ENCODE measurements around the gene CLDN1.

DNA sequence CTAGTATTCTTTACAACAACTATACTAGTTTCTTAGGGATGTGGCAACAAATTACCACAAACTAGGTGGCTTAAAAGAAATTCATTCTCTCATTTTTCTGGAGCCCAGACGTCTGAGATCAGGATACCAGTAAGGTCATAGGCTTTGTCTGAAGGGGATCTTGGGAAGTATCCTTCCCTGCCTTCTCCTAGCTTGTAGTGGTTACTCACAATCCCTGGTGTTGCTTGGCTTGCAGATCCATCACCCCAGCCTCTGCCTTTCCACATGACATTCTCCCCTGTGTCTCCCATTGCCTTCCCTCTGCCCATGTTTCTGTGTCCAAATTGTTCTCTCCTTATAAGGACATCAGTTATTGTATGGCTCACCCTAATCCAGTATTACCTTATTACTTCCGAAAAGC, 24.3 kb upstream of the CLDN1 start:
- no peak for TF ChIP-seq CTCF (IDR thresholded peaks at IDR 0.05; ENCODE audit: borderline replicate concordance, extremely low read depth, low read length, poor library complexity, severe bottlenecking)
- no peak for TF ChIP-seq EZH2 (IDR thresholded peaks at IDR 0.05; ENCODE audit: borderline replicate concordance, low read depth, low read length, severe bottlenecking)
